Left cardiac atrium (tissue), 4 donors: ENCODE results near the gene GALNT11. TPM values are rescaled to one million over a fixed set of nuclear protein-coding genes. Genes with fewer than 3 reads are reported as not detected.

ENCODE experiments used
- ATAC-seq, 2 donors: fragments of 200-7000 bp; cut with Tn5 transposase; one replicate each; pipeline ENCODE4 v1.9.1; 2020; ENCODE audit warnings: mild to moderate bottlenecking in 2 of 2, moderate library complexity in 2 of 2
- DNase-seq: peaks from one replicate; pipeline ENCODE4 v3.0.0-alpha.2; 2020
- intact Hi-C, 2 donors: fragments of 100-400 bp; cut with DNase I; formaldehyde crosslinking; loops; one replicate each; pipeline versions ENCODE4 v1.14.1 to v1.15.1; 2022 to 2023
- total RNA-seq, 2 donors: library from RNA; stranded (reverse); fragmentation: NEBNext Ultra II Directional; extraction: Animal tissue kit (Norgen Biotek cat#: 25700); gene quantifications; one replicate each; pipeline ENCODE4 v1.2.1, GENCODE V29; 2021
- donor health status: DM: no; HTN: yes; CAD: no.
- donor health status: DM: no; HTN: yes; CAD: no; lungs with severe emphysema.
- donor health status: DM: yes; HTN: yes; CAD: no.
- donor health status: Dilated cardiomyopathy.

GALNT11 gene
- total RNA-seq, 2 donors from 2014 or later: 24.3 to 24.5 TPM

DNA sequence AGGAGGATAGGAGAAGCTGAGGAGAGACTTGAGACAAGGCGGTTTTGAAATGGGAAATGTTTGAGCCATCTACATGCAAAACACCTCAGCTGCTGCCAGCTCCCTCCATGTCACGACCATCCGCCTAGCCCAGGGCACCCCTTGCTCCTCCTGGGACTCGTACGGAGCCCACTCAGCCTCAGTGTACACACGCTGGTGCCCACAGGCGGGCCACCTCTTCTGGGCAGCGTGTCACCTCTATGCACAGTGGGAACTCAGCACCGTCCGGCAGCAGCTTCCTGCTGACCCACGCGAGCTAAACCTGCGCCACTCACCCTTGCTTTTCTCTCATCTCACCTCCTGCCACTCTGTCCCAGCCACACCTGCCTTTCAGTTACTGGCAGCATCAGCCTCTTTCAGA lies 108.3 kb downstream of the GALNT11 start:
- intact Hi-C loops: no loop called here
- ATAC-seq (no peak), DNase-seq (no peak)

DNA sequence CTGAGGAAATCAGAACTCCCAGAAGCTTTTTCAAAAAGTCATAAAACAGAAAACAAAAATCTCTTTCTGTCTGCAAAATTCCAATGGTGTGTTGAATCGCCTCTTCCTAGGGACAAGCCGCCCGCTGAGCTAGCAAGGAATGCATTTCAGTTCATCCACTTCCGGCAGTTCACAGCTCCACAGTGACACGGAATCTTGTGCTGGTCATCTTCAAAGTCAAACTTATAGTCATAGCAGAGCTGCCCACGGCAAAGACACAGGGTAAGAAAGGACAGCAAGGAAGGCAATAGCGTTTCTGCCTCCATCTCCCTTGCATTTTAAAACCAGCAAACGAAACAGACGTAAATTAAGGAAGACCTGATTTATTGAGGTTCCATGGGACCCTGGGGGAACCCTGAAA lies 111.2 kb downstream of the GALNT11 start:
- intact Hi-C loops: no loop called here
- ATAC-seq (peak; percentile 62 to 71), DNase-seq (peak; percentile 23)

DNA sequence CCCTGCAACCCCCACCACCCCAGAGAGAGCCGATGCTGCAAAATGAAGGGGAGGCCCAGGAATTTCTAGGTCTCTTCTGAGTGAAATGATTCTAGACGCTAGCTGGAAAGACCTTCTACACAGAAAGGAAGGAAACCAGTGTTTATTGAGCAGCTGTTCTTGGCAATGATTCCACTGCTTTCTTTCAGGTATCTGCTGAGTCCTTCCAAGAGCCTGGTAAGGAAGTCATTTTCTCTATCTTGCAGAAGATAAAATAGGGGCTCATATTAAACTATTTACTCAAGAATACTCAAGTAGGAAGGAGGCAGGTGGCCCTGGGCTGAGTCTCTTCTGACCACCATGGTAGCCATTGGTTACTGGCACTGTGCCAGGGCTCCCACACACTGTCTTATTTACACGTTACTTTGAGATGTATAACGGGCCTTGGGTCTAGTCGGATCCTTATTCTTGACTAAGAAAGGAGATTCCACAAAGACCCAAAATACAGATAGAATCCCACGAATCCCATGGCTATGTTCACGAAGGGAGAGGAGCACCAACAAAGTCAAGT lies 112.1 kb downstream of the GALNT11 start:
- ATAC-seq (peak in 1 of 2 donors; percentile 11), DNase-seq (peak; percentile 39)
- intact Hi-C loops: no loop called here

DNA sequence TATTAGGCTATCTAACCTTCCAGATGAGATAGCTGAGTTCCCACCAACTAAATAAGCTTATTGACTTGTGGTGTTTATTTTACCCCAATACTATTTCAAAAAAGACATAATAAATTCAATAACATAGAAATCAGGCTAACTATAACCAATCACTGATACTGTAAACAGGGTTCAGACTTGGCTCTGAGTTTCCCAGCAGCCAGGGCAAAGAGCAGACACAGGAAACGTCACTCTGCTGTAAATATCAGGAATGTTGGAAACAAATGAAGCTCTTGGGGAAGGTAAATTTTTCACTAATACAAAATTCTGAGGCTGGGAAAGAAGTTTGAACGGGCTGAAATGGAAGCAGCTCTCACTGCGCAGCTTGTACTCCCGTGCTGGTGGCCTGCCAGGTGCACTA lies 114.6 kb downstream of the GALNT11 start:
- ATAC-seq: no peak
- DNase-seq: no peak
- intact Hi-C loops: no loop called here

DNA sequence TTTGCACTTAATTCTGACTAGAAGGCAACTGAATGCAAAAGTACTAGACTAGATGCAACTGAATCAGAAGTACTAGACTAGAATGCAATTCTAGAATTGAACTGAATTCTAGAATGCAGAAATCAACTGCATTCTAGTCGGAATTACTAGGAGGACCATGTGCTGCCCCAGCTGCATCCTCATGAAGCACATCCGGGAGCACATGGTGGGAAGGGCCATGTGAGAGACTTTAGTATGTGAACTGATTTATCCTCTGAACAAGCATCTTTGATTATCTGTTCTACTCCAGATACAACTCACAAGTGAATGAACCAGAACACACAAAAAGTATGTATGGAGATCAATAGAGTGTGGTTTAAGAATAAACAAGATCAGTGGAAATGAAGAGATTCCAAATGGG lies 115.1 kb downstream of the GALNT11 start:
- intact Hi-C loops: no loop called here
- no peak for DNase-seq
- ATAC-seq: no peak

DNA sequence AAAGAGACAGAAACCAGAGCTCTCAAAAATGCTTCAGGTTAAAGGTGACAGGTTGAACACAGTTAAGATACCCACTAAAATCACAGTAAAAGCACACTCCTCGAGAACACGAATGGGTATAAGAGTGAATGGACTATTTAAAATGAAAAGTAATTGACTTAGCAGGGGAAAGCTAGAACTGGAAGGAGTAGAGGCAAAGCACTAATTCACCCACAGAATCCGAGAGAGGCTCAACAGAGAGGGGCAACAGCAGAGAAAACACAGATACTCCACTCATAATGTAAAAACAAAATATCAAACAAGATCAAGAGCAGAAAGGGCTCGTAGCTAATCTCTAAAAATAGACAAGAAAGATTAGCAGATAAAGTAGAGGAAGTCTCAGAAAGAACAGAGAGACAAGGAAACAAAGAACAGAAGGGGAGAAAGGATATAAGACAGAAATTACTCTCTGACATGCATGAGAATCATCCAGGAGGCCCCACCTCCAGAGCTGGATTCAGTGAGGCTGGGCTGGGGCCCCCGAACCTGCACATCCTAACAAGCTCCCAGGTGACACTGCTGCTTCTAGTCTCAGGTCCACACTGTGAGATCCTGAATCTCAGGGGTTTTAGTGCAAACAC lies 117.6 kb downstream of the GALNT11 start:
- DNase-seq: no peak
- no peak for ATAC-seq
- intact Hi-C loops: no loop called here

DNA sequence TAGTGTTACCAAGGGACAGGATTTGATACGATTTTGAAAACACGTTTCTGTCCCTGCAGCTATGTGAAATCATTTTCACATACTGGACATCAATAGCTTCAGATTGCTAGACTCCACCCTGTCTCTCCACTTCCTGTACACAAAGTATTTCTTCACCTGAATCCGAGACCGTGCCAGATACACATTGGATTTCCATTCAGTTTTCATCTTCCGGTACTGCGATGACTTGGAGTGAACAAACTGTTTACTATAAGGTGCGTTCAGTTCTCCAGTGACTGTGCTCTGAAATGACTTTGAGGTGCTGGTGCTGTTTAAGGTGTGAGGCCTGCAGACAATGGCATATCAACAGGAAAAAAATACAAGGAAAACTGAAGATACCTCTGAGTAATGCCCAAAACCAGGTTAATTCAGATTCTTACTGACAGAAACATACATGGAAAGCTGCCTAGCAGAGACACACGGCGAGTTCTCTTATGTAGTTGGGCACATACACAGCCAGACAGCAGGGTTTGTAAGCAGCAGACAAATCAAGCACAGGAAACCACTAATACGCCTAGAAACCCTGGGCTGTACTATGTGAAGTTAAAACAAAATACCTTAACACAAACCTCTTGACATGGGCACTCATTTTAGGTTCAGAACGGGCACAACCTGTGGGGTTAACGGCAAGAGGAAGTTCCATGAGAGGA lies 119.2 kb downstream of the GALNT11 start:
- ATAC-seq (no peak), DNase-seq (no peak)
- intact Hi-C loops: no loop called here

DNA sequence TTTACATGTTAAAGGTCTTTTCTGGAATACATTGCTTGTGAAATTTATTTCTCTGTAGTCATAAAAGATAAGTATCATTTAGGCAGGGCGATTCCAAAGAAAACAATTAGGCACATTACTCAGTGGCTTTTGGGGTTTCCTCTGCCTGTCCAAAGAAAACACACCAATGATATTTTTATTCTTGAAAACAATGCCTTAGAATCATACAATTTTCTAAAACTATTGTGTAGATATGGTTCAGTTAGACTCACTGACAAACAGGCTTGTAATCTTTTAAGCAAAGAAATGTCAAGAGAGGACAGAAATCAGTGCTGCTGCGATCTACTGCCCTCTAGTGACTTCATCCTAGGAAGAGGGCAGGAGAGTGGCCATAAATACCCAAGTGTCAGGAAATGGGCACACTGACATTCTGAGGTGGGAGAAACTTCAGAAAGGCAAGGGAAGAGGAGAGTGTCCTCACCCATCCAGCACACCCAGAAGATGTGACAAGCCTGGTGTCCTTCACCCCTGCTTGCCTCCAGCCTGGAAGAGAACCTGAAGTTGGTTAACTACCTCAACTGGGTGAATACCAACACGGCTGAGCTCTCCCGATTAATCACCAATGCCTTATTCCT lies 120.5 kb downstream of the GALNT11 start:
- ATAC-seq: peak; percentile 61 to 76
- DNase-seq: no peak
- intact Hi-C loops: no loop called here

DNA sequence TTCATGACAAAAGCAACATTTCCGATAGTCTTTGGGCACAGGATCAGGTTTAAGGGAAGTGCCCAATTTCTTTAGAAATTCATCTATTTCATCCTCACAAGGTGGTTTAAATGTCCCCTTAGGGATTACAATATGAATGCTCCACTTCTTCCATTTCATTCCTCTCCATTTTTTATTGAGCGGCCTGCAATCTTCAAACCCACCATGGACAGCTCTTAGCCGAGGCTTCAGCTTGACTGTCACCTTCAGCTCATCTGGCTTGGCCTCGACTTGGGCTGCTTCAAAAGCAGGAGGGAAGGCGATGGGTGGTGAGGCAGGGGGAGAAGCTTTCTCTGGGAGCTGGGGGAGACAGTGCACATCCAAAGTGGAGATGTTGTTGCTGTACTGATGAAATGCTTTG lies 123.2 kb downstream of the GALNT11 start:
- no peak for ATAC-seq
- intact Hi-C loops: no loop called here

DNA sequence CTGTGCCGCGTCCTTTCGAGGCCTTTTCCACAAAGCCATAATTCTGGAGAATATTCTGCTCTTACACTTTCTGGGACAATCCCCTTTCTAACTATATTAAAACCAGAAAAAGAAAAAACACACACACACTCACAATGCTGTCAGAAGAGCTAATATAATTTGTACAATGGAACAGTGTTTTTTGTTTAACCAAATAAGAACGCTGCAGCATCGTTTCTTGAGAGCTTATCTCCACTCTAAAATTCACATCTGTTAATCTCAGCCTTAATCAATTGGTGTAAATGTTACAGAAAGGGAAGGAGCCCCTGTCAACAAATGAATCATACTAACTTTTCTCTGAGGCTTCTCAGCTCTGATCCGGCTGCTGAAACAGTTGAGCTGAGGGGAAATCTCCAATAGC lies 123.9 kb downstream of the GALNT11 start:
- no peak for DNase-seq
- ATAC-seq: no peak
- intact Hi-C loops: no loop called here

More for the DNA sequence above, 123.2 kb downstream of the GALNT11 start:
- no peak for DNase-seq

DNA sequence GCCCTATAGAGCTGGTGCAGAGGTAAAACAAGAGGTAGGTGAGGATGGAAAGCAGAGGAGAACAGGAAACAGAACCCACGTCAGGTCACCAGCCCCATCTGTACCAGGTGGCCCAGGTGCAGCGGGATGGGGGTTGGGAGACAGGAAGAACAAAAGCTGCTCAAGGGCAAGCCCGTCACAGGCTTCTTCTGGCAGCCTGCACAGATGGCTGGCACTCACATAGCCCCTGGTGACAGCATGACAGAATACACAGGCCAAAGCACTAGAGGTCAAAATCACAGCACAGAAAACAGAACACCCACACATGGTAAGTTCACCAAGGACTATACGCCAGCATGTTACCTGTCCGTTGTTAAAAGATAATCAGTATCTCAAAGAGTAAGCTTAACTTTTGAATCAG lies 126.8 kb downstream of the GALNT11 start:
- no peak for DNase-seq
- intact Hi-C loops: no loop called here
- no peak for ATAC-seq

DNA sequence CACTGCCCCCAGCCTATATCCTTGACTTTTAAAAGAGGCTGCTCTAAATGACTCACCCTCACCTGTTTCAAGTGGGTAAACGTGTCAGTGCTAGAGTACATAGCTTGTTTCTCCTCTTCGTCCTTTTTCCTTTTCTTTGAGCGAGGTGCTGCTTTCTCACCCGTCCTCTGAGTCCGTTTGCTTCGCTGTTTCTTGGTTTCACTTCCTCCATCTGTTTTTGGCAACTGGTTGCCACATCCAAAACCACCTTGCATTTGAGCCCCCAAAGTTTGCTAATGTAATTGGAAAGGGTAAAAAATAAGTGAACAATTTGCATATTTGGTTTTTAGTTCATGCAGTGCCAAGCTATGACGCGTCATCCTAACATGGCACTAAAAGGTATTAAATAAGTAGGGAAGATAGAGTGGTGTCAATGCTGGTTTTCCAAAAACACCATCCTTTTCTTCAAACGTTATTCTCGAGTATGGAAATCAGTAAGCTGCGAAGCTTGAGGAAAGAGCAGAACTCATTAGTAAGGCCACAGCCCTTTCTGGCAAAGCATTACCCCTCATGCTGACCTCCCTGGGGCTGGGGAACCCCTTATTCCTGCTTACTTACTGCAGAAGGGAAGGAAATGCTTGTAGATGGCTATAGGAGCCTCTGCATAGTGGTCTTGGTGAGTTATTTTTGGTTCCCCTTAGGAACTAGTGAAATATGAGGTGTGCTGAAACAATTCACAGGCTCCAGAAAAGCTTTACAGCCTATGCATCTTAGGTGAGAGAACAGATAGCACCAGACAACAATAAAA lies 133.5 kb downstream of the GALNT11 start:
- intact Hi-C loops: no loop called here
- ATAC-seq (no peak), DNase-seq (no peak)

DNA sequence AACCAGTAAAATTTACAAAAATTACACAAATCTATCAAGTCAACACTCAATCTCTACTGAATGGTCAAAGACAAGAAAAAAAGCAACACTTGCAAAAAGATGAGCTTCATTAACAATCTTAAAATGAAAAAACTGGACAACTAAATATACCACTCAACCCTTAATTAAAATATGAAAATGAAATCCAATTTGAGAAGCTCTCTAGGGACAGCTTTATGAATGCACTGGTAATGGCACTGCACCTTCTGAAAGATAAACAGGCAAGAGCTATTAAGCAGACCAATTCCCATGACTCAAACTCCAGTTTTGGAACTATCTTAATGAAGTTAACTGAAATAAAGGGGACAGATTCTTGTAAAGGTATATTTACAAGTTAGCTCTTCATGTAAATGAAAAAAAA lies 135.7 kb downstream of the GALNT11 start:
- intact Hi-C loops: no loop called here
- DNase-seq: no peak
- no peak for ATAC-seq

DNA sequence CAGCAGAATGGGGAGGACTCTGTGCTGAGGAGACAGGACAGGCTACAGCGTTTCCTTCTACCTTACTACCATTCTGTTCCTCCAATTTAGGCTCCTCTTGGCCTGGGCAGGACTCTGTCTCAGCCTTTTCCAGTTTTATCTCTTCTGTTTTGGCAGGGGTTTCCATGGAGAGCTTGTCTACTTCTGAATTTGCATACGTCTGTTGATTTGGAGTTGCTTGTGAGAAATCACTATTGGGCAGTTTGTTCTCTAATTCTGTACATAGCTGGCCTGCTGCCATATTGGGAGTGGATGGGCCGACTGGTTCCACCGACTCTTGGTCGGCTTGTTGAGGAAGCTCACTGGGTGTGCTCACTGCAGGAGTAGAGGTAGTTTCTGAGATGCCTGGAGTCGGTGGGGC lies 136.8 kb downstream of the GALNT11 start:
- DNase-seq (no peak), ATAC-seq (peak in 1 of 2 donors; percentile 63)
- intact Hi-C loops: no loop called here

Other genes with a start within 250 kb of the GALNT11 start
- gene PRKAG2, start 148.6 kb upstream of the GALNT11 start, total RNA-seq: 100 to 1,000 TPM; 141 to 253 TPM
- not detected for gene GALNTL5, start 69.2 kb upstream of the GALNT11 start, total RNA-seq